ENCODE data around the gene TEX11. TPM values are rescaled to one million over a fixed set of nuclear protein-coding genes. Genes with fewer than 3 reads are reported as not detected.

Gene TEX11
- total and polyA plus RNA-seq, 10 of the 15 experiments (the other 5 are each of a cell fraction or from before 2014, with no cell fraction given): not detected

DNA sequence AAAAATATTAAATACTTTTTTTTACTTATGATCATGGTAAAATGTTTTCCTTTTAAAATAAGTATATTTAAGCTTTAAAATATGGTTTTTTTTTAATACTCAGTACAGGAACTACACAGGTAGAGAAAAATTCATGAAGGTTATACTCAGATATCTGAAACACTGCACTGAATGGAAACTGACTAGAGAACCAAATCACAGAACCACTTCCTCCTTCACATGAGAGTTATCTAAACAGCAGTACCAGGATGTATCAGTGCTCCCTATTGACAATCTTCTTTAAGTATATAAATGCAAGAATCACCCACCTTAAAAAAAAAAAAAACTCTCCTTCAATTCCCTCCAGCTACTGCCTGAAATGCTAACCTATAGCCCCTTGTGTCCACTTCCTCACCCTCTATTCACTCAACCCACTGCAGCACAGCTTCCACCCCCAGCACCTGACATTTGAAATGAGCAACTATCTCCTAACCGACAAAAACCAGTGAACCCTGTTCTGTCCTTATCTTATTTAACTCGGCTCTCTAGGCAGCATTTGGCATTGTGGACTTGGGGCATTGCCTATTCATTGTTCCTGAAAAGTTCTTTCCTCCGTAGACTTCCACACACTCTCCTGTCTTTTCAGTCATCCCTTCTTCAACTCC, 13.3 kb upstream of the TEX11 start:
- in situ Hi-C loops (cut with MboI): no loop called here
- ChIA-PET SMC1A (ENCODE audit: uncharacterized antibody, unreplicated experiment) (no interaction called here), CTCF (no interaction called here), POLR2A (no interaction called here), RAD21 (ENCODE audit: unreplicated experiment) (no interaction called here)
- 15% methylated on average over 3 of the region's 3 CpGs for WGBS (ENCODE audit: insufficient coverage, insufficient replicate concordance, low lambda C conversion rate, missing lambda C conversion rate)
- ATAC-seq (no peak), FAIRE-seq (no peak), DNase-seq (ENCODE audit: low read depth, low spot score) (no peak)
- intact Hi-C loops (cut with micrococcal nuclease; ENCODE audit: unreplicated experiment): no loop called here
- Histone ChIP-seq H3K4me1 (ENCODE audit: control insufficient read depth, insufficient read depth, low read length) (no peaks in the 10 kb centered on the region), H3K27me3 (replicated peaks in 1 of 2; ENCODE audit: control insufficient read depth in 2 of 2, insufficient read depth in 2 of 2, low read length in 1 of 2) (no peaks in the 10 kb centered on the region), H4K20me1 (ENCODE audit: control insufficient read depth, insufficient read depth) (no peaks in the 10 kb centered on the region), H3K36me3 (ENCODE audit: control insufficient read depth in 2 of 2, insufficient read depth in 2 of 2, low read length in 1 of 2) (no peaks in the 10 kb centered on the region), H3K27ac (ENCODE audit: control insufficient read depth, insufficient read depth) (no peak overlapping the region), H3K79me2 (ENCODE audit: control insufficient read depth, insufficient read depth, low read length) (no peaks in the 10 kb centered on the region), H3K9ac (ENCODE audit: control insufficient read depth, insufficient read depth, low read length) (no peak overlapping the region), H3K9me3 (replicated peaks; ENCODE audit: control insufficient read depth, insufficient read depth, low read length) (no peaks in the 10 kb centered on the region), H2AFZ (ENCODE audit: control insufficient read depth, low read depth, low read length) (no peak overlapping the region), H3K4me3 (no peak overlapping the region), H3K4me2 (ENCODE audit: control insufficient read depth, insufficient read depth) (no peak overlapping the region)
- no TSS peak for BruUV-seq (replicated peaks)
- TF ChIP-seq, protein P1, sequence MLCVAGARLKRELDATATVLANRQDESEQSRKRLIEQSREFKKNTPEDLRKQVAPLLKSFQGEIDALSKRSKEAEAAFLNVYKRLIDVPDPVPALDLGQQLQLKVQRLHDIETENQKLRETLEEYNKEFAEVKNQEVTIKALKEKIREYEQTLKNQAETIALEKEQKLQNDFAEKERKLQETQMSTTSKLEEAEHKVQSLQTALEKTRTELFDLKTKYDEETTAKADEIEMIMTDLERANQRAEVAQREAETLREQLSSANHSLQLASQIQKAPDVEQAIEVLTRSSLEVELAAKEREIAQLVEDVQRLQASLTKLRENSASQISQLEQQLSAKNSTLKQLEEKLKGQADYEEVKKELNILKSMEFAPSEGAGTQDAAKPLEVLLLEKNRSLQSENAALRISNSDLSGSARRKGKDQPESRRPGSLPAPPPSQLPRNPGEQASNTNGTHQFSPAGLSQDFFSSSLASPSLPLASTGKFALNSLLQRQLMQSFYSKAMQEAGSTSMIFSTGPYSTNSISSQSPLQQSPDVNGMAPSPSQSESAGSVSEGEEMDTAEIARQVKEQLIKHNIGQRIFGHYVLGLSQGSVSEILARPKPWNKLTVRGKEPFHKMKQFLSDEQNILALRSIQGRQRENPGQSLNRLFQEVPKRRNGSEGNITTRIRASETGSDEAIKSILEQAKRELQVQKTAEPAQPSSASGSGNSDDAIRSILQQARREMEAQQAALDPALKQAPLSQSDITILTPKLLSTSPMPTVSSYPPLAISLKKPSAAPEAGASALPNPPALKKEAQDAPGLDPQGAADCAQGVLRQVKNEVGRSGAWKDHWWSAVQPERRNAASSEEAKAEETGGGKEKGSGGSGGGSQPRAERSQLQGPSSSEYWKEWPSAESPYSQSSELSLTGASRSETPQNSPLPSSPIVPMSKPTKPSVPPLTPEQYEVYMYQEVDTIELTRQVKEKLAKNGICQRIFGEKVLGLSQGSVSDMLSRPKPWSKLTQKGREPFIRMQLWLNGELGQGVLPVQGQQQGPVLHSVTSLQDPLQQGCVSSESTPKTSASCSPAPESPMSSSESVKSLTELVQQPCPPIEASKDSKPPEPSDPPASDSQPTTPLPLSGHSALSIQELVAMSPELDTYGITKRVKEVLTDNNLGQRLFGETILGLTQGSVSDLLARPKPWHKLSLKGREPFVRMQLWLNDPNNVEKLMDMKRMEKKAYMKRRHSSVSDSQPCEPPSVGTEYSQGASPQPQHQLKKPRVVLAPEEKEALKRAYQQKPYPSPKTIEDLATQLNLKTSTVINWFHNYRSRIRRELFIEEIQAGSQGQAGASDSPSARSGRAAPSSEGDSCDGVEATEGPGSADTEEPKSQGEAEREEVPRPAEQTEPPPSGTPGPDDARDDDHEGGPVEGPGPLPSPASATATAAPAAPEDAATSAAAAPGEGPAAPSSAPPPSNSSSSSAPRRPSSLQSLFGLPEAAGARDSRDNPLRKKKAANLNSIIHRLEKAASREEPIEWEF (IDR thresholded peaks at IDR 0.05; ENCODE audit: insufficient replicate concordance, low read depth, low read length): no peak
- no peak for TF ChIP-seq YBX1 (IDR thresholded peaks at IDR 0.05)
- TF ChIP-seq SPI1 (IDR thresholded peaks at IDR 0.05; ENCODE audit: borderline replicate concordance, insufficient read depth, low read depth, low read length): 0 out of 2 replicates have a peak, but pooled peaks have one; percentile 32
- TF ChIP-seq, protein P2, sequence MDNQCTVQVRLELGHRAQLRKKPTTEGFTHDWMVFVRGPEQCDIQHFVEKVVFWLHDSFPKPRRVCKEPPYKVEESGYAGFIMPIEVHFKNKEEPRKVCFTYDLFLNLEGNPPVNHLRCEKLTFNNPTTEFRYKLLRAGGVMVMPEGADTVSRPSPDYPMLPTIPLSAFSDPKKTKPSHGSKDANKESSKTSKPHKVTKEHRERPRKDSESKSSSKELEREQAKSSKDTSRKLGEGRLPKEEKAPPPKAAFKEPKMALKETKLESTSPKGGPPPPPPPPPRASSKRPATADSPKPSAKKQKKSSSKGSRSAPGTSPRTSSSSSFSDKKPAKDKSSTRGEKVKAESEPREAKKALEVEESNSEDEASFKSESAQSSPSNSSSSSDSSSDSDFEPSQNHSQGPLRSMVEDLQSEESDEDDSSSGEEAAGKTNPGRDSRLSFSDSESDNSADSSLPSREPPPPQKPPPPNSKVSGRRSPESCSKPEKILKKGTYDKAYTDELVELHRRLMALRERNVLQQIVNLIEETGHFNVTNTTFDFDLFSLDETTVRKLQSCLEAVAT (IDR thresholded peaks at IDR 0.05): no peak
- TF ChIP-seq EZH2 (IDR thresholded peaks at IDR 0.05; ENCODE audit: borderline replicate concordance, control insufficient read depth, low read depth, low read length): no peak
- TF ChIP-seq RB1 (IDR thresholded peaks at IDR 0.05; ENCODE audit: borderline replicate concordance): no peak
- TF ChIP-seq EED (IDR thresholded peaks at IDR 0.05; ENCODE audit: low read depth): no peak
- TF ChIP-seq RAD21 (IDR thresholded peaks at IDR 0.05; ENCODE audit: insufficient read depth, low read depth, low read length): no peak
- no peak for TF ChIP-seq SIN3A (IDR thresholded peaks at IDR 0.05; ENCODE audit: low read depth, low read length)

All from GM12878 (cell line).